Prostate gland (tissue), 2 donors: Measurements from ENCODE around the gene PDIA3.

Experiments used
- POLR2A ChIP-seq: fragments of 450-650 bp; IDR thresholded peaks from one replicate; pipeline ENCODE4 v1.6.1; 2016; ENCODE audit warnings: antibody characterized with exemption, mild to moderate bottlenecking
- POLR2AphosphoS5 ChIP-seq: sonication (generic); formaldehyde crosslinking; IDR thresholded peaks from one replicate; pipeline ENCODE4 v1.6.1; 2017; ENCODE audit warnings: antibody characterized with exemption
- TF ChIP-seq, protein P1 (sequence below), 4 experiments: fragments of 200-600 bp in 2 of 4; fragments of 450-650 bp in 2 of 4; sonication (generic) in 2 of 4; IDR thresholded peaks; 1 replicate in 3 of 4; 2 replicates in 1 of 4; pipeline ENCODE4 v1.5.1; 2016 to 2019; ENCODE audit warnings: antibody characterized with exemption in 4 of 4, mild to moderate bottlenecking in 2 of 4, moderate library complexity in 2 of 4

DNA sequence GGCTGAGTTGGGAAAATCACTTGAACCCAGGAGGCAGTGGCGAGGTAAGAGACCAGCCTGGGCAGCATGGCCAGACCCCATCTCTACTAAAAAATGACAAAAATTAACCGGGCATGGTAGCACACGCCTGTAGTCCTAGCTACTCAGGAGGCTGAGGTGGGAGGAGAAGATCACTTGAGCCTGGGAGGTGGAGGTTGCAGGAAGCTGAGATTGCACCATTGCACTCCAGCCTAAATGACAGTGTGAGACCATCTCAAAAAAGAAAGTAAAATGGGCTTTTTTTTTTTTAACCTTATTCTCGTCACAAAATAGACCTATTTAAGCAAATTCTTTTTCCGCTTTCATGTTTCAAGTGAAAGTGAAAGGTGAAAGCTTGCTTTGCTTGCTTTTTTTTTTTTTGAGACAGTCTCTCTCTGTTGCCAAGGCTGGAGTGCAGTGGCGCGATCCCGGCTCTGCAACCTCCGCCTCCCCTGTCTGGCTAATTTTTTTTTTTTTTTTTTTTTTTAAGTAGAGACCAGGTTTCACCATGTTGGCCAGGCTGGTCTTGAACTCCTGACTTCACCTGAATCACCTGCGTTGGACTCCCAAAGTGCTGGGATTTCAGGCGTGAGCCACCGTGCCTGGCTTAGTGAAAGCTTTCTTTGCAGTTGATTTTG is 3.6 kb downstream of the PDIA3 start:
- TF ChIP-seq, protein P1, sequence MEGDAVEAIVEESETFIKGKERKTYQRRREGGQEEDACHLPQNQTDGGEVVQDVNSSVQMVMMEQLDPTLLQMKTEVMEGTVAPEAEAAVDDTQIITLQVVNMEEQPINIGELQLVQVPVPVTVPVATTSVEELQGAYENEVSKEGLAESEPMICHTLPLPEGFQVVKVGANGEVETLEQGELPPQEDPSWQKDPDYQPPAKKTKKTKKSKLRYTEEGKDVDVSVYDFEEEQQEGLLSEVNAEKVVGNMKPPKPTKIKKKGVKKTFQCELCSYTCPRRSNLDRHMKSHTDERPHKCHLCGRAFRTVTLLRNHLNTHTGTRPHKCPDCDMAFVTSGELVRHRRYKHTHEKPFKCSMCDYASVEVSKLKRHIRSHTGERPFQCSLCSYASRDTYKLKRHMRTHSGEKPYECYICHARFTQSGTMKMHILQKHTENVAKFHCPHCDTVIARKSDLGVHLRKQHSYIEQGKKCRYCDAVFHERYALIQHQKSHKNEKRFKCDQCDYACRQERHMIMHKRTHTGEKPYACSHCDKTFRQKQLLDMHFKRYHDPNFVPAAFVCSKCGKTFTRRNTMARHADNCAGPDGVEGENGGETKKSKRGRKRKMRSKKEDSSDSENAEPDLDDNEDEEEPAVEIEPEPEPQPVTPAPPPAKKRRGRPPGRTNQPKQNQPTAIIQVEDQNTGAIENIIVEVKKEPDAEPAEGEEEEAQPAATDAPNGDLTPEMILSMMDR (IDR thresholded peaks at IDR 0.05): no peak
- TF ChIP-seq POLR2A (no peak), POLR2AphosphoS5 (no peak)
